MM.1S (cell line): ENCODE data around the gene ARL15.

Source experiments
- EZH2 ChIP-seq: fragments of 300-600 bp; sonication (generic); optimal IDR thresholded peaks from 2 replicates; pipeline ENCODE3; 2017; ENCODE audit warnings: low read depth, mild to moderate bottlenecking, antibody characterized with exemption, low read length, mixed read lengths
- EZH2phosphoT487 ChIP-seq: fragments of 300-600 bp; sonication (generic); IDR thresholded peaks from 2 replicates; pipeline ENCODE4 v1.6.1; 2018; ENCODE audit warnings: antibody characterized with exemption, low read length
- TF ChIP-seq, protein P1 (sequence below): fragments of 300-600 bp; sonication (generic); IDR thresholded peaks from 2 replicates; pipeline ENCODE4 v1.5.1; 2016; ENCODE audit warnings: antibody characterized with exemption, low read length, mixed read lengths

DNA sequence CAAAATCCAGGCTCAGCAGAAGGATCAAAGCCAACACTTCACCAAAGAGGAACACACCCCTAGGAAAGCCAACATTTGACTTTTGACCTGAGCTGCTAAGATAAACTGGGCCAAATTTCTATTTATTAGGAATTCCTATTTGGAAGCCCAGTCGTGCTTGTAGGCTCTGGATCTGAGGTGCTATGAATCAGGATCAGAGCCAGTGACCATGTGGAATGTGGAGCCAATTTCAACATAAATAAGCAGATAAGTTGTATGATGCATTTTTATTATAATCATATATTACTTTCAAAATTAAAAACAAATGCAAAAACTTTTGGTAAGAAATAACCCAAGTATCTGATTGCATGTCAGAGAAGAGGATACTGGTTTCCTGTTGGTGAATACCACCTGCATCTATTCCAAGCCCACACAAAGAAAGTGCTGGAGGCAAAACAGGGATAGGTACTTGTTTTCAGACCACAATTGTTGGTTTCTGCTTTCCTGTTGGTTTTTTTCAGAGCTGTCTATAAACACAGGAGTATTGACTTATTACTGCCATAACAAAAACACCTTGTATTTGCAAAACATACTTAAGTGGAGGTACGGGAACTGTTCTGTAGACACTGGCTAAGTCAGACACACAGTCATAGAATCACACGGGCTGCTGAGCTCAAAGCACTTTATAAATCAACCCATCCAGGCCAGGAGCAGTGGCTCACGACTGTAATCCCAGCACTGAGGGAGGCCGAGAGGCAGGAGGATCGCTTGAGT is 52.8 kb downstream of the ARL15 start:
- TF ChIP-seq, protein P1, sequence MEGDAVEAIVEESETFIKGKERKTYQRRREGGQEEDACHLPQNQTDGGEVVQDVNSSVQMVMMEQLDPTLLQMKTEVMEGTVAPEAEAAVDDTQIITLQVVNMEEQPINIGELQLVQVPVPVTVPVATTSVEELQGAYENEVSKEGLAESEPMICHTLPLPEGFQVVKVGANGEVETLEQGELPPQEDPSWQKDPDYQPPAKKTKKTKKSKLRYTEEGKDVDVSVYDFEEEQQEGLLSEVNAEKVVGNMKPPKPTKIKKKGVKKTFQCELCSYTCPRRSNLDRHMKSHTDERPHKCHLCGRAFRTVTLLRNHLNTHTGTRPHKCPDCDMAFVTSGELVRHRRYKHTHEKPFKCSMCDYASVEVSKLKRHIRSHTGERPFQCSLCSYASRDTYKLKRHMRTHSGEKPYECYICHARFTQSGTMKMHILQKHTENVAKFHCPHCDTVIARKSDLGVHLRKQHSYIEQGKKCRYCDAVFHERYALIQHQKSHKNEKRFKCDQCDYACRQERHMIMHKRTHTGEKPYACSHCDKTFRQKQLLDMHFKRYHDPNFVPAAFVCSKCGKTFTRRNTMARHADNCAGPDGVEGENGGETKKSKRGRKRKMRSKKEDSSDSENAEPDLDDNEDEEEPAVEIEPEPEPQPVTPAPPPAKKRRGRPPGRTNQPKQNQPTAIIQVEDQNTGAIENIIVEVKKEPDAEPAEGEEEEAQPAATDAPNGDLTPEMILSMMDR = no peak
- TF ChIP-seq EZH2phosphoT487 = no peak
- TF ChIP-seq EZH2 = no peak
